Measurements from ENCODE around the gene PRIMPOL. TPM values are rescaled to one million over a fixed set of nuclear protein-coding genes. Genes with fewer than 3 reads are reported as not detected.
A peak's percentile ranks its signal among the peaks of the same experiment; 100 is the strongest.
"Not testable (repeated sequence)": the region's sequence is repeated elsewhere in the genome, so short reads cannot be mapped to it uniquely, and the experiment has no call there.

PRIMPOL gene
- total RNA-seq, 2 donors from 2014 or later = 4.6 to 15.0 TPM

DNA sequence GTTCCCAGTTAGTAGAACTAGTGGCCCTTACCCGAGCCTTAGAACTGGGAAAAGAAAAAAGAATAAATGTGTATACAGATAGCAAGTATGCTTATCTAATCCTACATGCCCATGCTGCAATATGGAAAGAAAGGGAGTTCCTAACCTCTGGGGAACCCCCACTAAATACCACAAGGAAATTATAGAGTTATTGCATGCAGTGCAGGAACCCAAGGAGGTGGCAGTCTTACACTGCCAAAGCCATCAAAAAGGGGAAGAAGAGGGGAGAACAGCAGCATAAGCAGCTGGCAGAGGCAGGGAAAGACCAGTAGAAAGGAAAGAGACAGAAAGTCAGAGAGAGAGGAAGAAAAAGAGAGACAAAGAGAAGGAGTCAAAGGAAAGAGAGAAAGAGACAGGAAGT is 90.0 kb downstream of the PRIMPOL start:
- H3K27me3 ChIP-seq; H3K4me3 ChIP-seq; H3K4me1 ChIP-seq; H3K9me3 ChIP-seq; H3K36me3 ChIP-seq (replicated peaks in 1 of 2; ENCODE audit: insufficient read depth in 1 of 2, low read depth in 2 of 2); H3K27ac ChIP-seq; ATAC-seq; intact Hi-C loops (cut with DNase I); DNase-seq: not testable (repeated sequence)
- 44 to 52% methylated on average over 1 of the region's 1 CpG for WGBS, 2 donors
- peak in 1 of 7 experiments; percentile 6 for TF ChIP-seq CTCF (IDR thresholded peaks at IDR 0.05)
- peak in 1 of 3 donors; percentile 6 for TF ChIP-seq POLR2A (IDR thresholded peaks at IDR 0.05)

DNA sequence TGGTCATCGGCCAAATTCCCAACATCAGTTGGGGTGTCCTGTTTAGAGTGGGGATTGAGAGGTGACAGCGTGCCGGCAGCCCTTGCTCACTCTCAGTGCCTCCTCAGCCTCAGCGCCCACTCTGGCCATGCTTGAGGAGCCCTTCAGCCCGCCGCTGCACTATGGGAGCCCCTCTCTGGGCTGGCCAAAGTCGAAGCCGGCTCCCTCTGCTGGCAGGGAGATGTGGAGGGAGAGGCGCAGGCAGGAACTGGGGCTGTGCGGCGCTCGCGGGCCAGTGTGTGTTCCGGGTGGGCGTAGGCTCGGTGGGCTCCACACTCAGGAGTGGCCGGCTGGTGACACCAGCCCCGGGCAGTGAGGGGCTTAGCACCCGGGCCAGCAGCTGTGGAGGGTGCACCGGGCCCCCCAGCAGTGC is 91.4 kb downstream of the PRIMPOL start:
- Histone ChIP-seq H3K36me3 (replicated peaks in 1 of 2; ENCODE audit: insufficient read depth in 1 of 2, low read depth in 2 of 2) (no peaks in the 10 kb centered on the region), H3K4me1 (peaks cover 10% of the 10 kb centered on the region), H3K4me3 (no peak overlapping the region), H3K27me3 (no peaks in the 10 kb centered on the region), H3K9me3 (no peaks in the 10 kb centered on the region), H3K27ac (no peak overlapping the region)
- no peak for ATAC-seq
- DNase-seq = no peak
- WGBS, 2 donors = 93% methylated on average over 11 to 20 of the region's 20 CpGs
- TF ChIP-seq POLR2A (IDR thresholded peaks at IDR 0.05) (no peak), CTCF (IDR thresholded peaks at IDR 0.05) (no peak)
- intact Hi-C loops (cut with DNase I) = no loop called here

DNA sequence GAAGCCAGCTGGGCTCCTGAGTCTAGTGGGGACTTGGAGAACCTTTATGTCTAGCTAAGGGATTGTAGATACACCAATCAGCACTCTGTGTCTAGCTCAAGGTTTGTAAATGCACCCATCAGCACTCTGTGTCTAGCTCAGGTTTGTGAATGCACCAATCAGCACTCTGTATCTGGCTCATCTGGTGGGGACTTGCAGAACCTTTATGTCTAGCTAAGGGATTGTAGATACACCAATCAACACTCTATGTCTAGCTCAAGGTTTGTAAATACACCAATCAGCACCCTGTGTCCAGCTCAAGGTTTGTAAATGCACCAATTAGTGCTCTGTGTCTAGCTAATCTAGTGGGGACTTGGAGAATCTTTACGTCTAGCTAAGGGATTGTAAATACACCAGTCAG is 92.1 kb downstream of the PRIMPOL start:
- WGBS, 2 donors = 8 to 36% methylated on average over 1 of the region's 1 CpG
- H3K4me3 ChIP-seq; H3K9me3 ChIP-seq; intact Hi-C loops (cut with DNase I); H3K36me3 ChIP-seq (replicated peaks in 1 of 2; ENCODE audit: insufficient read depth in 1 of 2, low read depth in 2 of 2); H3K27me3 ChIP-seq; ATAC-seq; DNase-seq; H3K27ac ChIP-seq: not testable (repeated sequence)
- H3K4me1 ChIP-seq = peaks cover 15% of the 10 kb centered on the region

- Histone ChIP-seq H3K4me3 (no peak overlapping the region), H3K4me1 (peaks cover 35% of the 10 kb centered on the region), H3K9me3 (no peaks in the 10 kb centered on the region), H3K27me3 (no peaks in the 10 kb centered on the region), H3K36me3 (replicated peaks in 1 of 2; ENCODE audit: insufficient read depth in 1 of 2, low read depth in 2 of 2) (no peaks in the 10 kb centered on the region), H3K27ac (no peak overlapping the region)
- DNase-seq (no peak), ATAC-seq (no peak)
- intact Hi-C loops (cut with DNase I) = no loop called here
- WGBS, 2 donors = 88 to 92% methylated on average over 4 of the region's 4 CpGs
- no peak for TF ChIP-seq CTCF (IDR thresholded peaks at IDR 0.05)
- no peak for TF ChIP-seq POLR2A (IDR thresholded peaks at IDR 0.05)
Measured at GRCh38 chr4:184743650-184744049, 94.1 kb downstream of the PRIMPOL start.

DNA sequence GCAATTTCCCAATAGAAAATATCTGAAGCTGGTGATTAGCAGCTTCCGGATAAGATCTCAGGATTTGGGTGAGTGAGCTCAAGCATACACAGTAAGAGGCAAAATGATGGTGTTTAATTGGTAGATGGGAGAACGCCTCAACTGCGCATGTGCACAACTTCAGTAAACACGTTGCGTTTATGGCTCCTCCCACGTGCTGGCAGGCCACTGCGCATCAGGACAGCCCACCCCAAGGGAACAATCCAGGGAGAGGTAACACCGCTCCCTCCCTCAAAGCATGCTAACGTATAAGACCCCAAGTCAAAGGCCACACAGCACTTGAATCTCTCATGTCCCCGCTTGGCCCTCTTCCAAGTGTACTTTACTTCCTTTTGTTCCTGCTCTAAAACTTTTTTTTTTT is 94.7 kb downstream of the PRIMPOL start:
- Histone ChIP-seq H3K4me1 (peaks cover 38% of the 10 kb centered on the region), H3K36me3 (replicated peaks in 1 of 2; ENCODE audit: insufficient read depth in 1 of 2, low read depth in 2 of 2) (no peaks in the 10 kb centered on the region), H3K4me3 (no peak overlapping the region), H3K27me3 (no peaks in the 10 kb centered on the region), H3K27ac (no peak overlapping the region), H3K9me3 (no peaks in the 10 kb centered on the region)
- intact Hi-C loops (cut with DNase I) = no loop called here
- DNase-seq (no peak), ATAC-seq (no peak)
- TF ChIP-seq CTCF (IDR thresholded peaks at IDR 0.05) (no peak), POLR2A (IDR thresholded peaks at IDR 0.05) (no peak)
- 80 to 85% methylated on average over 10 of the region's 10 CpGs for WGBS, 2 donors

Other genes with a start within 250 kb of the PRIMPOL start
- 10 to 100 TPM; 12.5 to 14.5 TPM for gene IRF2, start 175.2 kb upstream of the PRIMPOL start, total RNA-seq
- gene CASP3, start 291 bp upstream of the PRIMPOL start, total RNA-seq = 1 to 10 TPM; 4.9 to 6.5 TPM
- gene CENPU, start 84.4 kb downstream of the PRIMPOL start, total RNA-seq = 1 to 10 TPM; 2.1 to 2.3 TPM
- 100 to 1,000 TPM in 1 of 2 donors, 10 to 100 TPM in 1; 36.6 to 193 TPM for gene ACSL1, start 176.2 kb downstream of the PRIMPOL start, total RNA-seq